Endodermal cell (in vitro differentiated cells): Measurements from ENCODE around the gene ELP2. TPM values are rescaled to one million over a fixed set of nuclear protein-coding genes. Genes with fewer than 3 reads are reported as not detected.
"Not testable (repeated sequence)": the region's sequence is repeated elsewhere in the genome, so short reads cannot be mapped to it uniquely, and the experiment has no call there.

ENCODE experiments used
- DNase-seq: peaks from one replicate; pipeline ENCODE4 v3.0.0-alpha.2; 2017
- H3K27ac ChIP-seq: 2 replicates; pipeline ENCODE4 v1.5.1; 2013; ENCODE audit warnings: mild to moderate bottlenecking, low read depth, low read length, moderate library complexity
- H3K27me3 ChIP-seq: 2 replicates; pipeline ENCODE4 v1.6.1; 2013; ENCODE audit warnings: mild to moderate bottlenecking, low read length, moderate library complexity; ENCODE audit not compliant: insufficient read depth, control insufficient read depth, poor library complexity, severe bottlenecking
- H3K36me3 ChIP-seq: 2 replicates; pipeline ENCODE4 v1.7.0; 2013; ENCODE audit warnings: mild to moderate bottlenecking, low read length, moderate library complexity; ENCODE audit not compliant: control insufficient read depth, insufficient read depth
- H3K4me1 ChIP-seq: one replicate; pipeline ENCODE4 v1.7.0; 2013; ENCODE audit warnings: low read length; ENCODE audit not compliant: control insufficient read depth, insufficient read depth
- H3K4me3 ChIP-seq: 2 replicates; pipeline ENCODE4 v1.5.1; 2013; ENCODE audit warnings: mild to moderate bottlenecking, low read length, moderate library complexity
- H3K9ac ChIP-seq: 2 replicates; pipeline ENCODE4 v1.6.1; 2013; ENCODE audit warnings: mild to moderate bottlenecking, low read length, moderate library complexity; ENCODE audit not compliant: poor library complexity, severe bottlenecking; ENCODE audit errors: extremely low read depth
- H3K9me3 ChIP-seq: 2 replicates; pipeline ENCODE4 v1.6.1; 2013; ENCODE audit warnings: mild to moderate bottlenecking, low read length, moderate library complexity; ENCODE audit not compliant: control insufficient read depth
- H3K27ac Mint-ChIP-seq: 2 replicates; pipeline ENCODE4 v1.8.0; 2020; ENCODE audit warnings: mixed read lengths
- H3K27me3 Mint-ChIP-seq: 2 replicates; pipeline ENCODE4 v1.8.0; 2021; ENCODE audit warnings: mild to moderate bottlenecking, mixed read lengths; ENCODE audit not compliant: insufficient read depth
- H3K36me3 Mint-ChIP-seq: 2 replicates; pipeline ENCODE4 v1.8.0; 2020; ENCODE audit warnings: low read depth, mixed read lengths
- H3K4me1 Mint-ChIP-seq: 2 replicates; pipeline ENCODE4 v1.8.0; 2020; ENCODE audit warnings: mixed read lengths
- H3K4me3 Mint-ChIP-seq: 2 replicates; pipeline ENCODE4 v1.8.0; 2020; ENCODE audit warnings: mild to moderate bottlenecking, moderate library complexity, mixed read lengths
- H3K9me3 Mint-ChIP-seq: 2 replicates; pipeline ENCODE4 v1.8.0; 2020; ENCODE audit warnings: mild to moderate bottlenecking, mixed read lengths
- CTCF ChIP-seq: fragments of 200-600 bp; sonication (generic); conservative IDR thresholded peaks from 2 replicates; pipeline ENCODE4 v1.5.0; 2021; ENCODE audit warnings: antibody characterized with exemption, mild to moderate bottlenecking
- WGBS, 2 experiments: methylation state at CpG; one replicate each; pipeline versions ENCODE4 v1.1.5 to v1.1.7; 2013; ENCODE audit warnings: missing lambda C conversion rate in 2 of 2, mixed read lengths in 1 of 2; ENCODE audit not compliant: insufficient coverage in 1 of 2, insufficient read length in 1 of 2; 5-methylcytosine and 5-hydroxymethylcytosine counted together
- total RNA-seq, 2 donors: library from RNA; stranded (reverse); fragmentation: NEBNext Ultra II Directional in 1 of 2; extraction: Animal tissue kit (Norgen Biotek cat#: 25700) in 1 of 2; gene quantifications; 2 replicates in 1 of 2; 3 replicates in 1 of 2; pipeline ENCODE4 v1.2.1, GENCODE V29; 2021

Gene ELP2
- total RNA-seq, 2 donors from 2014 or later, result 125 to 129 TPM

GRCh38 chr18:36089001-36089400 lies 40.7 kb upstream of the ELP2 start:
- no peaks in the 10 kb centered on the region for H3K9me3 ChIP-seq
- Mint-ChIP-seq H3K9me3 (no peaks in the 10 kb centered on the region), H3K4me1 (no peaks in the 10 kb centered on the region), H3K36me3 (no peaks in the 10 kb centered on the region), H3K27ac (no peak overlapping the region), H3K27me3 (no peaks in the 10 kb centered on the region), H3K4me3 (no peak overlapping the region)
- TF ChIP-seq CTCF, result no peak
- DNase-seq, result no peak
- H3K4me1 ChIP-seq, result no peaks in the 10 kb centered on the region
- H3K9ac ChIP-seq, result no peak overlapping the region
- H3K27ac ChIP-seq, result no peak overlapping the region
- no peaks in the 10 kb centered on the region for H3K36me3 ChIP-seq
- no peaks in the 10 kb centered on the region for H3K27me3 ChIP-seq
- no peak overlapping the region for H3K4me3 ChIP-seq
- WGBS, 2 experiments, result 89 to 90% methylated on average over 6 of the region's 6 CpGs

- not testable (repeated sequence) for H3K27me3 Mint-ChIP-seq, H3K36me3 ChIP-seq, H3K4me3 Mint-ChIP-seq, DNase-seq, H3K9me3 Mint-ChIP-seq, H3K36me3 Mint-ChIP-seq, H3K4me1 Mint-ChIP-seq, H3K27ac ChIP-seq, H3K9me3 ChIP-seq, H3K4me1 ChIP-seq, H3K27ac Mint-ChIP-seq, H3K27me3 ChIP-seq, H3K9ac ChIP-seq, H3K4me3 ChIP-seq
- 90 to 94% methylated on average over 2 to 5 of the region's 5 CpGs for WGBS, 2 experiments
Observed at GRCh38 chr18:36092116-36092515, 37.6 kb upstream of the ELP2 start.

- no peaks in the 10 kb centered on the region for H3K4me1 Mint-ChIP-seq
- no peaks in the 10 kb centered on the region for H3K27me3 ChIP-seq
- H3K27ac ChIP-seq, result no peak overlapping the region
- H3K9me3 ChIP-seq, result no peaks in the 10 kb centered on the region
- no peak for TF ChIP-seq CTCF
- H3K36me3 Mint-ChIP-seq, result no peaks in the 10 kb centered on the region
- no peaks in the 10 kb centered on the region for H3K36me3 ChIP-seq
- no peak overlapping the region for H3K4me3 ChIP-seq
- no peak overlapping the region for H3K4me3 Mint-ChIP-seq
- H3K9me3 Mint-ChIP-seq, result no peaks in the 10 kb centered on the region
- 89 to 100% methylated on average over 1 to 3 of the region's 3 CpGs for WGBS, 2 experiments
- DNase-seq, result no peak
- no peaks in the 10 kb centered on the region for H3K4me1 ChIP-seq
- H3K27ac Mint-ChIP-seq, result no peak overlapping the region
- no peaks in the 10 kb centered on the region for H3K27me3 Mint-ChIP-seq
- no peak overlapping the region for H3K9ac ChIP-seq
Observed at GRCh38 chr18:36094431-36094830, 35.3 kb upstream of the ELP2 start.

- Histone ChIP-seq H3K9me3 (no peaks in the 10 kb centered on the region), H3K4me3 (no peak overlapping the region), H3K9ac (no peak overlapping the region), H3K27ac (no peak overlapping the region), H3K27me3 (no peaks in the 10 kb centered on the region), H3K4me1 (no peaks in the 10 kb centered on the region), H3K36me3 (no peaks in the 10 kb centered on the region)
- H3K4me3 Mint-ChIP-seq, result no peak overlapping the region
- no peak overlapping the region for H3K27ac Mint-ChIP-seq
- H3K27me3 Mint-ChIP-seq, result no peaks in the 10 kb centered on the region
- peaks cover 2% of the 10 kb centered on the region for H3K9me3 Mint-ChIP-seq
- no peaks in the 10 kb centered on the region for H3K4me1 Mint-ChIP-seq
- peak; percentile 81 for TF ChIP-seq CTCF
- H3K36me3 Mint-ChIP-seq, result no peaks in the 10 kb centered on the region
- WGBS, 2 experiments, result 0% methylated on average over 1 of the region's 1 CpG; no CpG with 5 or more reads in 1 of the 2 experiments
- no peak for DNase-seq
Observed at GRCh38 chr18:36095936-36096519, 33.7 kb upstream of the ELP2 start.
